HFFc6 (cell line): Measurements from ENCODE around the gene BCAS1. TPM values are rescaled to one million over a fixed set of nuclear protein-coding genes. Genes with fewer than 3 reads are reported as not detected.

ENCODE experiments used
- DNase-seq: peaks from one replicate; pipeline ENCODE4 v3.0.0-alpha.2; 2018
- H3K27ac Mint-ChIP-seq: 2 replicates; pipeline ENCODE4 v1.8.0; 2020; ENCODE audit warnings: mild to moderate bottlenecking, mixed read lengths
- H3K27me3 Mint-ChIP-seq: 2 replicates; pipeline ENCODE4 v1.8.0; 2021; ENCODE audit warnings: mild to moderate bottlenecking, moderate library complexity, mixed read lengths; ENCODE audit not compliant: insufficient read depth
- H3K36me3 Mint-ChIP-seq: 2 replicates; pipeline ENCODE4 v1.8.0; 2021; ENCODE audit warnings: low read depth, mixed read lengths
- H3K4me1 Mint-ChIP-seq: 2 replicates; pipeline ENCODE4 v1.8.0; 2020; ENCODE audit warnings: low read depth, mixed read lengths
- H3K4me3 Mint-ChIP-seq: 2 replicates; pipeline ENCODE4 v1.8.0; 2020; ENCODE audit warnings: mild to moderate bottlenecking, moderate library complexity, mixed read lengths
- H3K9me3 Mint-ChIP-seq: 2 replicates; pipeline ENCODE4 v1.8.0; 2020; ENCODE audit warnings: mild to moderate bottlenecking, mixed read lengths
- CTCF ChIP-seq: fragments of 200-600 bp; sonication (generic); IDR thresholded peaks from 2 replicates; pipeline ENCODE4 v1.5.0; 2021; ENCODE audit warnings: antibody characterized with exemption, mild to moderate bottlenecking
- total RNA-seq, 6 experiments: library from RNA; stranded (reverse); fragmentation: NEBNext Ultra II Directional; extraction: Animal tissue kit (Norgen Biotek cat#: 25700); gene quantifications; 2 replicates in 1 of 6; 3 replicates in 5 of 6; pipeline ENCODE4 v1.2.3, GENCODE V29; 2021

Gene BCAS1
- total RNA-seq, 6 experiments from 2014 or later: 0.07 TPM; not detected in 5

DNA sequence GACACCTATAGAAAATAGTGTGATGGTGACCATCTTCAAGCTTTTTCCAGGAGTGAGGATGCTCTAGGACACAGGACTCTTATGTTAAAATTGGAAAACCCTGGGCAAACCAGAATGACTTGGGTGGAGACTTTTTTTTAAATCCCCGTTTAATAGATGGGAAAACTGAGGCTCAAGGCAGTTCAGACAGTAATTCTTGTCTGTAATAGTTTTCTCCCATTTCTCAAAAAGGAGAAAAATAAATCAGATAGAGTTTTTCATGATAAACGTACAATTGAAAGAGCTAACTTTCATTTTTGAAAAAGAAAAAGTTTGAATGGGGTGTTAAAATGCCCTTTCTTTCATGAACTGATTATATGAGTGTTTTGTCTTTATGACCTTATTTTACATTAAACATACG lies 6.8 kb downstream of the BCAS1 start:
- no peaks in the 10 kb centered on the region for H3K9me3 Mint-ChIP-seq
- H3K27me3 Mint-ChIP-seq: peaks cover 8% of the 10 kb centered on the region
- TF ChIP-seq CTCF: no peak
- H3K4me3 Mint-ChIP-seq: no peak overlapping the region
- DNase-seq: no peak
- H3K4me1 Mint-ChIP-seq: peaks cover 23% of the 10 kb centered on the region
- no peaks in the 10 kb centered on the region for H3K36me3 Mint-ChIP-seq
- no peak overlapping the region for H3K27ac Mint-ChIP-seq

DNA sequence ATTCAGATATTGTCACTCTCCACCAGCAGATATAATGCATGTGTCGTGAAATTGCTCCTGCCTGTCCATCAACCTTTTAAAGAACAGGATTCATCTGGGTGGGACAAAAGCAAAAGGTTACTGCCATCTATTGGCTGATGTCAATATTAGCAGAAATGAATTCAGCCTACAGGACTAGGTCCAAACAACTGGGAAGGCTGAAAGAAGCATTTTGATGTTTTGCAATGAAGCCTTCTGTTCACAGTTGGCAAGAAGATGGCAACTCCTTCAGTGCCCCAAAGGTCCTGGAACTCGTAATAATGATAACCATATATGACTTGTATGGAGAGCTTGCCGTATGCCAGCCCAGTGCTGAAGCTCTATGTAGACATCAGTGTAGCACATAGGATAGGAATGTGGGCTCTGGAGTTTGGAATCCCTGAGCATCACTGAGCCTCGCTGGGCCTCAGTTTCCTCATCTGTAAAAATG lies 7.5 kb downstream of the BCAS1 start:
- no peak overlapping the region for H3K4me3 Mint-ChIP-seq
- H3K4me1 Mint-ChIP-seq: peaks cover 23% of the 10 kb centered on the region
- DNase-seq: peak; percentile 48
- TF ChIP-seq CTCF: peak; percentile 79
- H3K9me3 Mint-ChIP-seq: no peaks in the 10 kb centered on the region
- peaks cover 3% of the 10 kb centered on the region for H3K27me3 Mint-ChIP-seq
- no peaks in the 10 kb centered on the region for H3K36me3 Mint-ChIP-seq
- no peak overlapping the region for H3K27ac Mint-ChIP-seq

DNA sequence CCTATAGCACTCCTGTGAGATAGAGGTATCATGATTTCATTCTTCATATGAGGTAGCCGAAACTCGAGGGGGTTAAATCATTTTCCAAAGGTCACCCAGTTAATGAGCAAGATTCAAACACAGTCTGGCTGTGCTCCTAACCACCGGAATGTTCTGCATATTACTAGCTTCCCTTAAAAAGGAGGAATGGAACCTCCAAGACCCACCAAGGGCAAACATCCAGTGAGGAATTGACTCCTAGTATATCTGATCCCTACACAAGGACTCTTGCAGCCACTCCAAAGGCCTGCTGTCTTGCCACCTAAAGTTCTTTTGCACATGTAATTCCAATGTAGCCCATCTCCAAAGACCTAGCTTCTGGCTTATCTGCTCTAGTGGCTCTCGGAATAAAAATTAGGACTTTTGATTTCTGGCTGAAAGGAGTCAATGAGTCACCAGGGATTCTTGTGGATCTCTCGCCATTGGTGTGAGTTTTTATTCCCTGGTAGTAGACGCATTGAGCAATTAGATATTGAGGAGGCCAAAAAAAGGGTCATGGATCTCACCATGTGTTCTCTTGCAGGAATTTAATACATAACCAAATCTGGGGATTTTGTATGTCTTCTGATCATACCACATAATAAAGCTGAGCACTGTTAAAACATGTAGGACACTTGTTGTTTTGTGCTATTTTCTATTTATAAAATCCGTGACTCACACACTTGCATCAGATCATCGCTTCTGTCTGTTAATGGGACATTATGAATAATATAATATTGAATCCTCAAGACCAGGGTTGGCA lies 9.1 kb downstream of the BCAS1 start:
- Mint-ChIP-seq H3K4me3 (no peak overlapping the region), H3K9me3 (no peaks in the 10 kb centered on the region), H3K4me1 (peaks cover 18% of the 10 kb centered on the region), H3K27me3 (peaks cover 3% of the 10 kb centered on the region), H3K27ac (no peak overlapping the region), H3K36me3 (no peaks in the 10 kb centered on the region)
- TF ChIP-seq CTCF: no peak
- no peak for DNase-seq

DNA sequence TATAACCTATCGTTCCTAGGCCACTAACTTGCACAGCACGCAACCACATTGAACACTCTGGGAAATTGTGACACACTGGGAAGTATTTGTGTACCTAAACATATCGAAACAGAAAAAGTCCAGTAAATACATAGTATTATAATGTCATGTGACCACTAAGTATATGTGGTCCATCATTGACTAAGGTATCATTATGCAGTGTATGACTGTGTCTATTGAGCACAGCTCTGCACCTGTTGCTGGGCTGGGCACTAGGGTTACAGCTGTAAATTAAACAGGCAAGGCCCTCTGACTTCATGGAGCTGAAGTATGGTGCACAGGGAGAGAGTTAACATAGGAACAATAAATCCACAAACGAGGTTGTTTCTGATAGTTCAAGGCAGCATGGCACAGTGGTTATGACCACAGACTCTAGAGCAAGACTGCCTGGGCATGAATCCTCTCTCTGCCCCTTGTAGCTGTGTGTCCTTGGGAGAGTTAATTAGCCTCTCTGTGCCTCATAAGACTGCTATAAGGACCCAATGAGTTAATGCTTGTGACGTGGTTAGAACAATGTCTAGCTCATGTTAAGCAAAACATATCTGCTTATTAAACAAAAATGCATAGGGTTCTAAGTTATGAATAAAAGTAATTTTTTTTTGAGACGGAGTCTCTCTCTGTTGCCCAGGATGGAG lies 10.6 kb downstream of the BCAS1 start:
- Mint-ChIP-seq H3K27ac (no peak overlapping the region), H3K27me3 (peaks cover 3% of the 10 kb centered on the region), H3K4me3 (no peak overlapping the region), H3K36me3 (no peaks in the 10 kb centered on the region), H3K9me3 (no peaks in the 10 kb centered on the region), H3K4me1 (peaks cover 17% of the 10 kb centered on the region)
- TF ChIP-seq CTCF: no peak
- DNase-seq: no peak

DNA sequence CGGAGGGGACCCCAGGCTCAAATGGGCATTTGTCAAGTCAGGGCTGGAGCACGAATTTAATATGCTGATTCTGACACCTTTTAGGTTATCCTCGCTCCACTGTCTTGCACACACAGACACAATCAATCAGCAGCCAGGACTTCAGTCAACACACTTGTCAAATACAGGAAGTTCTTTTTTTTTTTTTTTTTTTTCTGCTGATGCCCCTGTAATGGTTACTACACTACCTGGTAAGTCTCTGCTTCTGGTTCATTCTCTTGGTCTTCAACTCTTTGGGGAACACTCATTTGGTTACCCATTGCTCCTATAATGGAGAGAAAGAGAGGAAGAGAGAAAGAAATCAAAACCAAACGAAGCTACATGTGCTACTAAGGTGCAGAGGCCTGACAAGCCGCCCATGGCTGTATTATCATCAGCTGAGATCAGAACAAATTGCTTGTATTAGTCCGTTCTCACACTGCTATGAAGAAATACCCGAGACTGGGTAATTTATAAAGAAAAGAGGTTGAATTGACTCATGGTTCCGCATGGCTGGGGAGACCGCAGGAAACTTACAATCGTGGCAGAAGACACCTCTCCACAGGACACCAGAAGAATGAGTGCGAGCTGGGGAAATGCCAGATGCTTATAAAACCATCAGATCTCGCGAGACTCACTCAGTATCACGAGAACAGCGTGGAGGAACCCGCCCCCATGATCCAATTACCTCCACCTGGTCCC lies 11.8 kb downstream of the BCAS1 start:
- H3K27ac Mint-ChIP-seq: no peak overlapping the region
- H3K4me1 Mint-ChIP-seq: peaks cover 17% of the 10 kb centered on the region
- H3K9me3 Mint-ChIP-seq: no peaks in the 10 kb centered on the region
- H3K27me3 Mint-ChIP-seq: peaks cover 1% of the 10 kb centered on the region
- no peak for DNase-seq
- no peak overlapping the region for H3K4me3 Mint-ChIP-seq
- no peaks in the 10 kb centered on the region for H3K36me3 Mint-ChIP-seq
- no peak for TF ChIP-seq CTCF
